PC-3 (cell line): ENCODE results near the gene UBP1. TPM values are rescaled to one million over a fixed set of nuclear protein-coding genes. Genes with fewer than 3 reads are reported as not detected.

ENCODE experiments used
- total RNA-seq: library from RNA; depleted of rRNA; stranded (reverse); fragments of >200 nt; gene quantifications from 2 replicates; pipeline ENCODE4 v1.2.3, GENCODE V29; 2014; rRNA removed

UBP1 gene
- total RNA-seq, 1 experiment from 2014 or later: 49.3 TPM

Other genes starting within 250 kb of the UBP1 start
- gene SUSD5, start 221.6 kb downstream of the UBP1 start, total RNA-seq: not detected in 2 replicates
- gene FBXL2, start 163.0 kb downstream of the UBP1 start, total RNA-seq: 7.2 and 9.4 TPM in 2 replicates